HT-29 (cell line): Measurements from ENCODE around the gene MAGED1. TPM values are rescaled to one million over a fixed set of nuclear protein-coding genes. Genes with fewer than 3 reads are reported as not detected.

Experiments
- DNase-seq: peaks from one replicate; pipeline ENCODE4 v3.0.0-alpha.2; 2015; ENCODE audit warnings: low spot score
- total RNA-seq: library from RNA; depleted of rRNA; stranded (reverse); fragments of >200 nt; shearing (Covaris generic); gene quantifications from 2 replicates; pipeline ENCODE4 v1.2.3, GENCODE V29; 2014; rRNA removed

Gene MAGED1, protein sequence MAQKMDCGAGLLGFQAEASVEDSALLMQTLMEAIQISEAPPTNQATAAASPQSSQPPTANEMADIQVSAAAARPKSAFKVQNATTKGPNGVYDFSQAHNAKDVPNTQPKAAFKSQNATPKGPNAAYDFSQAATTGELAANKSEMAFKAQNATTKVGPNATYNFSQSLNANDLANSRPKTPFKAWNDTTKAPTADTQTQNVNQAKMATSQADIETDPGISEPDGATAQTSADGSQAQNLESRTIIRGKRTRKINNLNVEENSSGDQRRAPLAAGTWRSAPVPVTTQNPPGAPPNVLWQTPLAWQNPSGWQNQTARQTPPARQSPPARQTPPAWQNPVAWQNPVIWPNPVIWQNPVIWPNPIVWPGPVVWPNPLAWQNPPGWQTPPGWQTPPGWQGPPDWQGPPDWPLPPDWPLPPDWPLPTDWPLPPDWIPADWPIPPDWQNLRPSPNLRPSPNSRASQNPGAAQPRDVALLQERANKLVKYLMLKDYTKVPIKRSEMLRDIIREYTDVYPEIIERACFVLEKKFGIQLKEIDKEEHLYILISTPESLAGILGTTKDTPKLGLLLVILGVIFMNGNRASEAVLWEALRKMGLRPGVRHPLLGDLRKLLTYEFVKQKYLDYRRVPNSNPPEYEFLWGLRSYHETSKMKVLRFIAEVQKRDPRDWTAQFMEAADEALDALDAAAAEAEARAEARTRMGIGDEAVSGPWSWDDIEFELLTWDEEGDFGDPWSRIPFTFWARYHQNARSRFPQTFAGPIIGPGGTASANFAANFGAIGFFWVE
- total RNA-seq: 58.1 and 69.0 TPM in 2 replicates

DNA sequence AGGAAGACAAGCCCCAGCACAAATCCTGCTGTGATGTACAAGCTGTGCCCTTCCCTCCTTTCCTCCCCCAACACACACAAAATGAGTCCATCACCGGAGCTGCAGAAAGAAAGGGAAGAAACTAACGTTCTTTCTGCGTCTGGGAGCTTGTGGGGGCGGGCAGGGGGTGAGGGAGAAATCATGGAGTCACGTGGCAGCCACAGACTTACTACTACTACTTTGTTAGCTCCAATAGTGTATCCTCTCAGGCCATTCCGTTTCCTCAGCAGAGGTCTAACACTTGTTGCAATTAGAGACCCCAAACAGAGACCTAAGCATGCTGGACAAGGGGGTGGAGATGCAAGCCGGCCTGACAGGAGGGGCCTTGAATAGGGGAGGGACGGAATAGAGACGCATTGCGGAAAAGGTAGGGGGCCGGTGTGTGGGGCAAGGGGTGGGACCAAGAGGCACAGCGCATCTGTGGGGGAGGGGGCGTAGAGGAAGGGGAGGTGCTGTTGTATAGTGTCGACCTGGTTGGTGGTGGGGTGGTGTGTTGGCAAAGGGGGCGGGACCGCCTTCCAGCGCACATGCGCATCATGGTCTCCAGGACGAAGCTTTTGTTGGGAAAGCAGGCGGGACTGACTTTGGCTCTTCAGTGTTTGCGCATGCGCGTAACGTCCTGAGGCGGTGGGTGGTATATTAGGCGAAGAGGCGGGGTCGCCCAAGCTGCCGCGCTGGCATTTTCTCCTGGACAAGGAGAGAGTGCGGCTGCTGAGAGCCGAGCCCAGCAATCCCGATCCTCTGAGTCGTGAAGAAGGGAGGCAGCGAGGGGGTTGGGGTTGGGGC, at the start of gene MAGED1:
TSS of gene MAGED1 (plus strand) at position 703 of the 825 bp plus-strand sequence. CDS start 682 bp downstream, outside the sequence.
- peak; percentile 87 for DNase-seq

DNA sequence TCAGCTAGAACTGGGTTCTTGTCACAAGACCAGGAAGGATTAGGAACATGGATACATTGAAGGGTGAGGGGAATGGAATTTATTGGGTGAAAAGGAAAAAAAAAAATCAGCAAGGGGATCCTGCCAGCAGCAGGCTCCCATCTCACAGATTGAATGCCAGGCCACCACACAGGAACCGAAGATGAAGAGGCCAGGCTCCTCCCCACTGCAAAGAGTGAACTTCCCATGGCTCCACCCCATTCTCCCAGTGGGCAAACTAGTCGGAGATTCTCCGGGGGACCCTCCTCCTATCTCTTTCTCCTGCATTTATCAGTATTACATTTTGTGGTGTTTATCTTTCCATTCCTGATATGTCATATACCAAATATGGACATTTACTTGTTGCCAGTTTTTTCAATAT, 46.0 kb upstream of the MAGED1 start:
- no peak for DNase-seq

DNA sequence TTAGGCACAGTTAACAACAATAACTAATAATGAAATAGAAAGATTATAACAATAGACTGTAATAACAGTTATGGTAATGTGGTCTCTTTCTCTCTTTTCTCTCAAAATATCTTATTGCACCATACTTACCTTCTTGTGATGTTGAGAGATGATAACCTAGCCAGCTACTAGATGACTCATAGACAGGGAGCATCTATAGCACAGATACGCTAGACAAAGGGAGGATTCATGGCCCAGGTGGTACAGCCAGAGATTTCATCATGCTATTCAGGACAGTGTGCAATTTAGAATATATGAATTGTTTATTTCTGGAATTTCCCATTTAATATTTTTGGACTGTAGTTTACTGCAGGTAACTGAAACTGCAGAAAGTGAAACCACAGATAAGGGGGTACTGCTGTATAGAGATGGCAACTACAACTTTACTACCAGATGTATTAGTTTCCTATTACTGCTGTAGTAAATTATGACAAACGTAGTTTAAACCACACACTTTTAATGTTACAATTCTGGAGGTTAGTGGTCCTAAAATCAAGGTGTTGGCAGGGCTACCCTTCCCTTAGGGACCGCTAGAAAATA, 41.8 kb upstream of the MAGED1 start:
- no peak for DNase-seq

DNA sequence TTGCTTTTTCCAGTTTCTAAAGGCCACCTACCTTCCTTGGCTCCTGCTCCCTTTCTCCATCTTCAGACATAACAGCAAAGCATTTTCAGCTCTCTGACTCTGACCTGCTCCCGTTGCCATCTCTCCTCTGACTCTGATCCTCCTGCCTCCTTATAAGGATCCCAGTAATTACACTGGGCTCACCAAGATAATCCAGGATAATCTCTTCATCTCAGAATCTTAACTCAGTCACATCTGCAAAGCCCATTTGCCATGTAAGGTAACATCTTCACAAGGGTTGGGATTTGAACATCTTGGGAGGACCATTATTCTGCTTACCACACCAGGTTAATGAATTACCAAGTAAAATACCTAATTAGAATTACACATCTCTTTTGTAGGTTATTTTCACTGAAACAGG, 41.3 kb upstream of the MAGED1 start:
- no peak for DNase-seq

DNA sequence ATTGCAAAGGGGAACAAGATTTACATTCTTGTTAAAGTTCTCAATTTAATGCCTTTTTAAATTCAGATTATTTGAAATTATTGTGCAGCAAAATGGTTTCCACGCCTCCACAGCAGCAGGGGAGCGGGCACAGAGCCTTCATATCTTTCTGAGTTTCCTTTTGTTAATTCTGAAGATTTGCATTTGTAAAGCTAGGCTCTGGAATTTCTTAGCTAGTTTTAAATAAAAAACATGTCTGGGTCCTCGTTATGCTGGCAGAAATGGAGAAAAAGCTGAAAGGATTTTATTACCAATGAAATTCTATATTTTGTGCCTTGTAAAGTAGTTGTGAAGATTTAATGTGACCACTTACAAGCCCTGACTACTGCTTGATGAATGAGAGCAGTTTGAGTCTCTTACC, 40.8 kb upstream of the MAGED1 start:
- DNase-seq: no peak

DNA sequence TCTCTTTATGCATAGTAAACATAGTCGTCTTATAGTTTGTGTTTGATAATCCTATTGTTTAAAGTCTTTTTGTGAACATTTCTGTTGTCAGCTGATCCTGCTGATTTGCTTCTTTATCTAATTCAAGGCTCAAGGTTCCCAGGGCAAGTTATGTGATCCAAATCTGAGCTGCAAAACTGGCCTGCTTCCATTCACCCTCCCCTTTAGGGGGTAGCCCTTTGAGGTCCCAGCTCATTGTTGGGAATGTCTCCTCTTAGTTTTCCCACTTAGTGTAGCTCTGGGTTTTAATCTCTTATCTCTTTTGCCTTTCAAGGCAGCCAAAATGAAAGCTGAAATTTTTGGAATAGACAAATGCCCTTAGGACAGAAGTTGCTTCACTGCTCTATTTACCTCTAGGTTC, 40.2 kb upstream of the MAGED1 start:
- no peak for DNase-seq

DNA sequence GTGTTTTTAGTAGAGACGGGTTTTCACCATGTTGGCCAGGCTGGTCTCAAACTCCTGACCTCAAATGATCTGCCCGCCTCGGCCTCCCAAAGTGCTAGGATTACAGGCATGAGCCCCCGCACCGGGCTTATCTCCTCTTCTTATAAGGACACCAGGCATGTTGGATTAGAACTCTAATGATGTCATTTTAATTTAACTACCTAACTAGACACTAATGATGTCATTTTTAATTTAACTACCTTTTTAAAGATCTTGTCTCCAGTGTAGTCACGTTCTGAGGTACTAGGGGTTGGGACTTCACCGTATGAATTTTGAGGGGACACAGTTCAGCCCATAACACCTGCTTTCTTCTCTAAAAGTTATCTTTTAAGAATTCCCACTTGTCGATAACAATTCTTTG, 37.7 kb upstream of the MAGED1 start:
- no peak for DNase-seq

DNA sequence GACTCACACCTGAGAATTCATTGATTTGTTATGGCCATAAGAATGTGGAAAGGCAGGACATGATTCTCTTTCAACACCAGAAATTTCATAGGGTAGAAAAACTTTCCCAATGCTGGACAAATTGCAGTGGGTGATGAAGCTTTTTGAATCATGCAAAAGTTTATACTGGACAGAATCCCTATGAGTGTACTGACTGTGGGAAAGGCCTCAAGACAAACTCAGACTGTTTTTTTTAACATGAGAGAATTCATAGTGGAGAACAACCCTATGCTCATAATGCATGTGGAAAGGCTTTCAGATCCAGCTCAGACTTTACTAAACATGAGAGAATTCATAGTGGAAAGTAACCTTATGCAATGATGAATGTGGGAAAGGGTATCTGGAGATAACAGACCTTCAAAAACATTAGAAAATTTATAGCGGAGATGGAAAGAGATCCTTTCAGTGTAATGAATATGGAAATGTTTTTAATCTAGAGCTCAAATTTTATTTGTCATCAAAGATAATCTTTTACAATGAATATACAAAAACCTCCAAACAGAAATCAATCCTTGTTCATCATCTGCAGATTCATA, 36.2 kb upstream of the MAGED1 start:
- no peak for DNase-seq

DNA sequence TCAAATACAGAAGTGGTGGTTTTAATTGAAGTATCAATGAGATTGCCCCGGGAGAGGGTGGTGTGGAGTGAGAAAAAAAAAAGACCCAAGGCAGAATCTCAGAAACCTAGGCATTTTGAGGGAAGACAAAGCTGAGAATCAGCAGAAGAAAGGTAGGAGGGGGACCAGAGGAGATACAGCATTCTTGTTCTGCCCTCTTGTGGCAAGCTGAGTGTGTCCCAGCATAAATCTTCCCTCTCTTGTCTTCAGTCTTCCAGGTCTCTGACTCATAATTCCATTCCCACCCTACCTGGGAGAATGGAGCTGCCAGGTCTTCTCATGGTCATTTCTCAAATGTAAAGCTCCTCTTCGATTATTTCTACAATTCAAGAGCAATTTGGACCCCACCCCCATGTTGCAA, 32.7 kb upstream of the MAGED1 start:
- DNase-seq: peak; percentile 61

DNA sequence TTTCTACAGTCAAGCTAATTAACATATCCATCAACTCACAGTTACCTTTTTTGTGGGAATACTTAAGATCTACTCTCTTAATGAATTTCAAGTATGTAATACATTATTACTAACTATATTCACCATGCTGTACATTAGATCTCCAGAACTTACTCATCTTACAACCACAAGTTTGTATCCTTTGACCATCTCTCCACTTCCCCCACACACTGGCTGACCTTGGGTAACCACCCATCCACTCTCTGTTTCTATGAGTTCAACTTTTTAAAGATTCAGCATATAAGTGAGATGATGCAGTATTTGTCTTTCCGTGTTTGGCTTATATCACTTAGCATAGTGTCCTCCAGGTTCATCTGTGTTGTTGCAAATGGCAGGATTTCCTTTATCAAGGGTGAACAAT, 30.5 kb upstream of the MAGED1 start:
- DNase-seq: no peak

DNA sequence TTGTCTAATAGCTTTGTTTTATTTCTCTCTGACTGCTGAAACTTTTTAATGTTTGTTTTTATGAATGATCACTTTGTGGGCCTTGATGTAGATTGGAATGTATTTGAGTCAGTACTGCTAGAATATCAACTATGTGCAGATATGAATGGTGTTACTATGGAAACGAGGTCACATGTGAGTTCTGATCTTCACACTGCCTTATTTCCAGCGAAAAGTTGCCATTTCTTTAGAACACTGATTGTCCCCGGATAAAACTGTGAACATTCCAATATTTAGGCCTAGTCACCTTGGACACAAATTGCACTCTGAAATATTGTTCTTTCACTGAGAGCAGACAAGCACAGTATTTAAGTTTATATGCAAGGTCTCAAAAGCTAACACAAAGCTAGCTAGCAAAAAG, 27.2 kb upstream of the MAGED1 start:
- no peak for DNase-seq

DNA sequence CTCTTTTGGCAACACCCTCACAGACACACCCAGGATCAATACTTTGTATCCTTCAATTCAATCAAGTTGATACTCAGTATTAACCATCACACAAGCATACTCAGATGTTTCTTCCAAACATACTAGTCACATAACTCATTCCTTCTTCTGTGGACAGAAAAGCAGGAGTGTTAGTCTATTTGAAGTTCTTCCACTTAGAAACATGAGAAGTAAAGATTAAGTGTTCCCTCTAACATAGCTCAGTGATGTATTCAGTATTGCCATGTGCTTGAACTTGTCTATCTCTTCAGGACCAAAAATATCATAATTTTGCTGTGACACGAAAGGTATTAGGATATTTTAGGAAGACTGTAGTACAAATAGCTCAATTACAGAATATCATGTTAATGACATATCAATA, 25.8 kb upstream of the MAGED1 start:
- DNase-seq: no peak

DNA sequence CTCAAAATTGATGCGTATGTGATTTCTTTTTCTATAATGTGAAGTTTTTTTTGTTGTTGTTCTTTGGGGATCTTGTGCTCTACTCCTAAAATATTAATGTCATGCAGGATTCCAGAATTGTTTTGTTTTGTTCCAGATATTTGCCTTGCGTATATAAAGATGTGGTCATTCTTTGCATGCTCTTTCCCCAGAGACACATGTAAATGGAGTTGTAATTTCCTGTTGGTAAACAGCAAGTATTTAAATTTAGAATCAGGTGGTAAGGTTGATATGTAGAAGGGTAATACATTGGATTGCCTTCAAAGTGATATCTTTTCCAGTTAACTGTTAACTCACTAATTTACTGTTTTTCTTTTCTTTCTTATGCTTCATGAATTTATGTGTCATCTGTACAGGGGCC, 23.1 kb upstream of the MAGED1 start:
- DNase-seq: no peak

DNA sequence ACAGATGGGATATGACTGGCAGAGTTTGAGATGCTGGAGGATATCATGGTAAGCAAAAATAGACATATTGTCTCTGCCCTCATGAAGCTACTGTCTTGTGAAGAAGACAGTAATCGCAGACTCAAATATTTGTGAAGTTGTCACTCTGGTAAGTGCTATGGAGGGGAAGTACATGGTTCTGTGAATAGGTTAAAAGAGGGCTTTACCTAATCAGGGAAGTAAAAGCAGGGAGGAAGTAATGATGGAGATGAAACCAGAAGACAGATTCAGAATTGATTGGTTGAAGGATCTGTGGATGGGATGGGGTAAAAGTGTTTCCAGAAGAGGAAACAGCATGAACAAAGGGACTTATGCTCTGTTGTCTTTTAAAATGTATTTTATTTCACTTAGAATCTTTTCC, 19.3 kb upstream of the MAGED1 start:
- DNase-seq: no peak

DNA sequence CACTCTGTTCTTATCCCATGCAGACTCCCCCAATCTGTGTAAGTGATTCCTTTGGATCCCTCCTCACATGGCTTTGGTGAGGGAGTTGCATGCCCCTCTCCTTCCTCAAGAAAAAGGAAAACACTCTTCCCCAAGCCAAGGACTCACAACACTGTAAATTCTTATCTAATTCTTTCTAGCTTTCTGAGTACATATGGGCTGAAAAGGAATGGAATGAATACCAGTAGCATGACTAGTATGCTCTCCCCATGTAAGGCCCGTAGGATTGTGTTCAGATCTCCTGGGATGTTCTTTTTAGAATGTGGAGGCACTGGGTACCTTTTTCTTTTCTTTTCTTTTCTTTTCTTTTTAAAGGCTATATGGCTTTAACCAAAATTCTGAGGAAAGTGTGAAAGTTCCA, 17.0 kb upstream of the MAGED1 start:
- no peak for DNase-seq

DNA sequence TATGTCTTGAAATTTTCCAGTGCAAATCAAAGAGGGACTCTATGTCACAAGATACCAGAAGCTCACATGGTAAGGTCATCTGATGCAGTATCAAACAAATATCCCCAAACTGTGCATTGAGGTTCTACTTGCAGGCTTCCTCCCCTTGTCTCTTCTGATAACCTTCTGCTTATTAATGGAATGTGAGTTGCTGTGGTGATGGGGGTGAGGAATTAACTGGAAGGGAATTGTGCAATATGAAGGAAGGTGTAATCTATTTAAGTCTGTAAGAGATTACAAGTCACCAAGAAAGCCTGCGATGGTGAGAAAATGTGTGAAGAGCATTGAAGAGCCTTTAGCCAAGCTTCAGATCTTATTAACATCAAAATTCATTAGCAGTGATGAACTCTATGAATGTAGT, 15.4 kb upstream of the MAGED1 start:
- no peak for DNase-seq

DNA sequence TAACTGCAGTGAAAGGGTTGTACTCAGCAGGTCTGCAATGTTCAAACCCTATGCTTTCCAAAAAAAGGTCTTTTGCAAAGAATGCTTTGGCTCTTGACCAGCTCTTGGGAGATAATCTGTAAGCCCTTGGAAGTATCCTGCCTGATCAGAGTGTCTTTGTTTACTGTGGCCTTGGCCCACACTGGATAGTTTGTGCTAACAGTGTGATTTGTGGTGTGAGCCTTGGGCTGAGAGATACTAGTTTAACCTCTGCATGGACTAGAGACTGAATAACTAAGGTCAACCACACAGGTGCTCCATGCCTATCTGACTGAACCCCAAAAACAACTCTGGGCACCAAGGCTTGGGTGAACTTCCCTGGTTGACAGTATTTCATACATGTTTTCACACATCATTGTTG, 3.6 kb upstream of the MAGED1 start:
- DNase-seq: no peak

DNA sequence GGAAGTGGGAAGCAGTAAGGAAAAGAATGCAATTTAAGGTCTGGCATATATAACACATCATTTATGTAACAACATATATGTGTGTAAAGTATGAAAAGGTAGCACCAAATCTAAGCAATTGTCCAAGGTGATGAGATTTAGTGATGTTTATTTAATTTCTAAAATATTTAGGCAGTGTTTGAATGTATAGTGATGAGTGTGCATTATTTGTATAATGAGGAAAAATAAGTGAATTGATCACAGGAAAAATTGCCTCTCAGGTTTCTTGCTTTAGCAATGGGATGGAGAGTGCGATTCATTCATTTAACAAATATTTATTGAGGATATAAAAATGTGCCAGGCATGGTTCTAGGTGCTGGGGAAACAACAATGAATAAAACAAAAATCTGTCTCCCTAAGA, 2.2 kb upstream of the MAGED1 start:
- no peak for DNase-seq

DNA sequence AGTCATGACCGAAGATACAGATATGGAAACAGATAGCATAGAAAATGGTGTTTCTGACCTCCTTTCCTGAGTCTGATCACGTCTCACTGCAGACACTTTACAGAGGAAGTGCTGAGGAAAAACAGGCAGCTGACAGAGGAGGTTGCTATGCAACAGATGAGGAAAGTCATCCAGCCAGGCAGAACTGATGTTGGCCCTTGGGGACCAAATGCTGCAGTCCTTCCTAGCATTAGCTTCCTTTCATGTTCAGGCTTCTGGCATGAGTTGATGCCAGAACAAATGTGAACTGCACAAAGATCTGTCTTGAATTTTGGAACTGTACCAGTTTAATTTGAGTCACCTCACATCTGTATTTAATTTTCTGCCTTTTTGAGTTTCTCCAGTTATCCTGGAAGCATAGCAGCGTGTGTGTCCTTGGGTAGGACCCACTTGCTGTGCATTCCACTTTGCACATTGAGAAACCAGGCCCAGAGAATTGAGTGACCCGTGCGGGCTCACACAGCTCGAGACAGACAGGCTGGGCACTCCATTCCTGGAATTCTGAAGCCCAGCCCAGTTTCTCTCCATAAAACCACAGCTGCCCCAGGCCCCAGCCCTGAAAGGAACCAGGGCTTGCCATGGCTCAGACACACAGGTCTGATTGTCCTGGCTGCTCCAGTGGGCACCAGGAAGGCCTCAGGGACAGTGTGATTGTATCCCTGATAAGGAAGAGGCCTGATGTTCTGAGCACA, 1.4 kb upstream of the MAGED1 start:
- no peak for DNase-seq

DNA sequence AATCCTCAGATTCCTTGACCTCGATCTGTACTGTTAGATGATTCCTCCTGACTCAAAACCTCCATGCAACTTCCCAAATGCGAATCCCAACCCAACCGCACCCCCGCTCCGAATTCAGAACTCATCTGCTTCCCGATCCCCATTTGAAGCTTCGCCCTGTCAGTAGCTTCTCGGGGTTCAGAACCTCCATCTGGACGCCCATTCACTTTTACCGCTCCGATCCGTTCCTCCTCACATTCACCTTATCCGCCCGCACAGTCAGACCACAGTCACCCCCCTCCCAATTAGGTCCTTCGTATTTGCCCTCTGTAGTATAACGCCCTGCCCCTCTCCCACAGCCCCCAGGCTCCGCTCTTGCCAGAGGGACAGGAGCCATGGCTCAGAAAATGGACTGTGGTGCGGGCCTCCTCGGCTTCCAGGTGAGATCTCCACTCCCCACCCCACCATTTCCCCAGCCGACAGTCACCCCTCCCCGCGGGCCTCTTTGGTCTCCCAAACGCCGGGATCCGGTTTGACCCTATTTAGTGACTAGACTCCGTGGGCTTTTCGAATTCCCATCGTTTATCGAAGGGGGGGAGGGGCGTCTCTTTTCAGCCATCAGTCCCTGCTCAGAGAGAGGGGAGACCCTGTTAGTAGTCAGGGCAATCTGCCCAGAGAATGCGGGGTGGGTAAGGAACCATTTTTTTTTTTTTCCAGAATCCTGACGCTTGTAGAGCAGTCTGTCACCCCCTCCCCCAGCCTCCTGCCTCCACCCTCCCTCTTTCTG, 691 bp downstream of the MAGED1 start:
- no peak for DNase-seq
